Activated naive CD4-positive, alpha-beta T cell treated with anti-CD3 and anti-CD28 coated beads, Interleukin-2, amount 10 ng/mL, durations not matched to agents 7 days and 5 days (primary cell): Measurements from ENCODE around the gene TAF15.

Source experiments
- CTCF ChIA-PET: fragments of 350-600 bp; sonication (Branson Sonifier 250); formaldehyde crosslinking; loops from one replicate; lab custom pipeline; 2021; ENCODE audit warnings: antibody characterized with exemption; lab: Charles Lee
- DNase-seq: peaks from one replicate; pipeline ENCODE4 v3.0.0-alpha.2; 2020
- H3K27ac Mint-ChIP-seq: one replicate; pipeline ENCODE4 v1.8.0; 2021; ENCODE audit warnings: mild to moderate bottlenecking, moderate library complexity, mixed read lengths
- H3K27me3 Mint-ChIP-seq: one replicate; pipeline ENCODE4 v1.8.0; 2021; ENCODE audit warnings: mild to moderate bottlenecking, mixed read lengths
- H3K36me3 Mint-ChIP-seq: one replicate; pipeline ENCODE4 v1.8.0; 2021; ENCODE audit warnings: mixed read lengths
- H3K4me1 Mint-ChIP-seq: one replicate; pipeline ENCODE4 v1.8.0; 2021; ENCODE audit warnings: mixed read lengths
- H3K4me3 Mint-ChIP-seq: one replicate; pipeline ENCODE4 v1.8.0; 2021; ENCODE audit warnings: mild to moderate bottlenecking, moderate library complexity, mixed read lengths
- H3K9me3 Mint-ChIP-seq: one replicate; pipeline ENCODE4 v1.8.0; 2021; ENCODE audit warnings: mixed read lengths

The TAF15 gene

DNA sequence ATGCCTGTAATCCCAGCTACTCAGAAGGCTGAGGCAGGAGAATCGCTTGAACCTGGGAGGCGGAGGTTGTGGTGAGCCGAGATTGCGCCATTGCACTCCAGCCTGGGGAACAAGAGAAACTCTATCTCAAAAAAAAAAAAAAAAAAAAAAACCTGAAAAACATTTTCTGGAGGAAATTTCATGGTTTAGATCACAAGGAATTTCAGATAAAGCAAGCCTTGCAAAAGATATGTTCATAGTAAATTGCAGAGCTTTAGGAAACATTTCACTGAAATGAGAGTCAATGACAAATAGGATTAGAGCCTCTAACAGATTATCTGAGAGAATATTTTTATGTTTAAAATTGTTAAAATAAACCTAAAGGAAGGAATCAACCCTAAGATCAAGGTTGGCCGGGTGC, 3.2 kb downstream of the TAF15 start:
- H3K27me3 Mint-ChIP-seq, result no peaks in the 10 kb centered on the region
- peaks cover 63% of the 10 kb centered on the region for H3K4me1 Mint-ChIP-seq
- CTCF ChIA-PET, result interaction anchor here (1.3 to 11.7 kb wide), 2 partner anchors 34 to 45 kb away, joined by 3 to 219 read pairs; no protein-coding TSS in a partner anchor
- H3K36me3 Mint-ChIP-seq, result peaks cover 29% of the 10 kb centered on the region
- DNase-seq, result no peak
- H3K4me3 Mint-ChIP-seq, result no peak overlapping the region
- H3K9me3 Mint-ChIP-seq, result no peaks in the 10 kb centered on the region
- H3K27ac Mint-ChIP-seq, result no peak overlapping the region

DNA sequence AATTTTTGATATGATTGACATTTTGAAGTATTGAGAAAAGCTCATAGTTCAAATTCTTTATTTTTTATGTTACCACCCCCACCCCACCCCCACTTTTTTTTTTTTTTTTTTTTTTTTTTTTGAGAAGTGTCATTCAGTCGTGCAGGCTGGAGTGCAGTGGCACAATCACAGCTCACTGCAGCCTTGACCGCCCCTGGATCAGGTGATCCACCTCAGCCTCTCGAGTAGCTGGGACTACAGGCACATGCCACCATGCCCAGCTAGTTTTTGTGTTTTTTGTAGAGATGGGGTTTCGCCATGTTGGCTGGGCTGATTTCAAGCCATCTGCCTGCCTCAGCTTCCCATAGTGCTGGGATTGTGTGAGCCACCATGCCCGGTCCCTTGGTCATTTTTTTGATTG, 7.4 kb downstream of the TAF15 start:
- no peak overlapping the region for H3K27ac Mint-ChIP-seq
- DNase-seq, result no peak
- H3K9me3 Mint-ChIP-seq, result no peaks in the 10 kb centered on the region
- no peaks in the 10 kb centered on the region for H3K27me3 Mint-ChIP-seq
- H3K36me3 Mint-ChIP-seq, result peaks cover 42% of the 10 kb centered on the region
- no peak overlapping the region for H3K4me3 Mint-ChIP-seq
- H3K4me1 Mint-ChIP-seq, result peaks cover 45% of the 10 kb centered on the region
- CTCF ChIA-PET, result interaction anchor here (0.6 to 3.1 kb wide), 3 partner anchors 49 to 127 kb away, joined by 3 to 17 read pairs (median 3); partner anchors contain the start of gene LYZL6

DNA sequence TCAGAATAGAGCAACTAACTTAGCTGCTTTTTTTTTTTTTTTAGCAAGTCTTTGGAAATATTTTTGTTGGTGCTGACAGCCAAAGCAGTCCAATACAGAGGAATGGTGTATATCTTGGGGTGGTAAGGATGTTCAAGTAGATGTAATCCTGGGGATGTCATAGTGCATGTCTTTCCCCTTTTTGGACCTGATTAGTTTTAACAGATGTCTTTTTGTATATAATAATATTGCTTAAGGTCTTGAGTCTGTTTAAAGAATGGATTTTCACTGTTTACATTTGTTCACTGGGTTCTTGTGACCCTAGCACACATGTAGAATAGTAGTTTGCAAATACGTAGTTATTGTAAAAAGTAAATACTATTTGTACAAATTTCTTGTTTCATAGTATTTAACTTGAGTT, 7.9 kb downstream of the TAF15 start:
- peaks cover 40% of the 10 kb centered on the region for H3K4me1 Mint-ChIP-seq
- no peak for DNase-seq
- peaks cover 43% of the 10 kb centered on the region for H3K36me3 Mint-ChIP-seq
- H3K27ac Mint-ChIP-seq, result no peak overlapping the region
- CTCF ChIA-PET, result interaction anchor here (0.6 to 3.1 kb wide), 3 partner anchors 50 to 126 kb away, joined by 3 to 17 read pairs (median 3); partner anchors contain the start of gene LYZL6
- no peaks in the 10 kb centered on the region for H3K27me3 Mint-ChIP-seq
- H3K9me3 Mint-ChIP-seq, result no peaks in the 10 kb centered on the region
- H3K4me3 Mint-ChIP-seq, result no peak overlapping the region

DNA sequence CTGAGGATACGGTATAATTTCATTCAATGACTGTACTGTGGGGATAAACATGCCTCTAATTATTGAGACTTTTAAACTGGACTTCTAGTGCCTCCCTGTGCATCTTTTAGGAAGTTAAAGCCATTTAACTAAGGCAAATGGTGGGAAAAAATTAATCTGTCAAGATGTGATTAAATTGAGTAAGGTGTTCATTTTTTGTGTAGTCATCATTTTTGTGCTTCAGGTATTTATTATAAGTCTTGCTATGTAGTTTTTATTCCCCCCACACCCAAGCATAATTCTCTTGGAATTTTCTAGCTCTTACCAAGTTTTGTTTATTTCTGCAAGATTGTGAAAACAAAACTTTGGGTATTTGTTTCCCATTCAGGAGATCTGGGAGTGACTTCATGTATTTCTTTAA, 10.2 kb downstream of the TAF15 start:
- CTCF ChIA-PET, result interaction anchor here (0.5 to 1.4 kb wide), 4 partner anchors 11 to 56 kb away, joined by 3 to 8 read pairs (median 4); partner anchors contain the start of gene TAF15
- no peak overlapping the region for H3K27ac Mint-ChIP-seq
- peaks cover 32% of the 10 kb centered on the region for H3K4me1 Mint-ChIP-seq
- H3K36me3 Mint-ChIP-seq, result peaks cover 50% of the 10 kb centered on the region
- no peaks in the 10 kb centered on the region for H3K27me3 Mint-ChIP-seq
- H3K4me3 Mint-ChIP-seq, result no peak overlapping the region
- no peak for DNase-seq
- H3K9me3 Mint-ChIP-seq, result no peaks in the 10 kb centered on the region

DNA sequence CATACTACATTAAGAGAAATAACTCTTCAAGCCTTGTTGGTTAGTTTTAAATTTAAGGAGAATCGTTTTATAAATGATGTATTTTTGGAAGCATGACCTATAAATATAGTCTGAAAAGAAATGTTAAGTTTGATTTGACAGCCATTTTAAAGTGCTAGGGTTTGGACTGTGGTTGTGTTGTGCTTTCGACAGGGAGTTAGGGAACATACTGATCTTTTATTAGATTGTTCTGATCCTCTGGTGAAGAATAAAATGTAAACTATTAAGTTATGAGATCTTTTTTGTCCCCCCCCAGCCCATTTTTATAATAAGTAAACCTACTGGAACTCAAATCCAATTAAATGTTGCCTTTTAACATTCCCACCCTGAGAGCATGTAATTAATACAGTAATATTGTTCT, 12.0 kb downstream of the TAF15 start:
- Mint-ChIP-seq H3K9me3 (no peaks in the 10 kb centered on the region), H3K4me1 (peaks cover 19% of the 10 kb centered on the region), H3K27me3 (no peaks in the 10 kb centered on the region), H3K27ac (no peak overlapping the region), H3K4me3 (no peak overlapping the region), H3K36me3 (peaks cover 59% of the 10 kb centered on the region)
- DNase-seq, result no peak
- CTCF ChIA-PET, result no interaction called here

DNA sequence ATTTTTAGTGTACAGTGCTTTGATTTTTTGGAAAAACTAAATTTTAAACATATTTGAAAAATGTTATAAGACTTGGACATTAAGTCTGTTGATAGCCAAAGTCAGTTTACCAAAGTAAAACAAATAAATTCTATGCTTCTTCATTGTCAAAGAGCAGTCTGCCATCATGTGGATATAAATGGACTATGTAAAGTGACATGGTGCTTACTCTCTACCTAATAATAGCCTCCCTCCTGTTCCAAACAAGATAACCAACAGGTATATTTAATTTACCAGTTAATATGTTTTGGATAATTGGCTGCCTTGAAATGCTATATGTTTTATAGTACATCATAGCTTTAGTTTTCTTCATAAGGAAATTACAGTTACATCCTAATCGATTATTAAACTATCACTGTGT, 15.9 kb downstream of the TAF15 start:
- no peak for DNase-seq
- peak overlapping the region; percentile 30 for H3K27ac Mint-ChIP-seq
- H3K4me3 Mint-ChIP-seq, result no peak overlapping the region
- H3K27me3 Mint-ChIP-seq, result no peaks in the 10 kb centered on the region
- H3K36me3 Mint-ChIP-seq, result peaks cover 59% of the 10 kb centered on the region
- peaks cover 6% of the 10 kb centered on the region for H3K4me1 Mint-ChIP-seq
- no peaks in the 10 kb centered on the region for H3K9me3 Mint-ChIP-seq
- CTCF ChIA-PET, result no interaction called here

DNA sequence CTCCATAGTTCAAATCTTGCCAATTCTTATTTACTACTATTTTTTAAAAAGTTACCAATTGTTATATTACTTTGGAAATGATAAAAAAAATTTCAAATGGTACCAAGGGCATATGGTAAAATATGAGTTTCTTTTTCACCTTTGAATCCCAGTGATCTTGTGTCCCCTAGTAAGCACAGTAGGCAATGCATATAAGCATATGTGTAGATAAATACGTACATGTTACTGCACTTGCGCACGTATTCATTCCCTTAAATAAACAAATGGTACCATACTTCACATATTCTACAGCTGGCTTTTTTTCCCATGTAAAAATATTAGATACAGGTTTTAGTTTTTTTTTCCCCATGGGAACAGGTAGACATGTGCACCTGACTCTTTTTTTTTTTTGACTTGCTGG, 31.8 kb downstream of the TAF15 start:
- Mint-ChIP-seq H3K27ac (no peak overlapping the region), H3K36me3 (peaks cover 51% of the 10 kb centered on the region)

DNA sequence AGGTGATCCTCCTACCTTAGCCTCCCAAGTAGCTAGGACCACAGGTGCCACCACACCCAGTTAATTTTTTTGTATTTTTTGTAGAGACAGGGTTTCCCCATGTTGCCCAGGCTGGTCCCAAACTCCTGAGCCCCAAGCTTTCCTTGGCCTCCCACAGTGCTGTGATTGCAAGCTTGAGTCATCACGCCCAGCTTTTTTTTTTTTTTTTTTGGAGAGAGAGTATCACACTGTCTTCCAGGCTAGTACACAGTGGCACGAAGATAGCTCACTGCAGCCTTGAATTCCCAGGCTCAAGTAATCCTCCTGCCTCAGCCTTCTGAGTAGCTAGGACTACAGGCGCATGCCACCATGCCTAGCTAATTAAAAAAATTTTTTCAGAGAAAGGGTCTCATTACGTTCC, 32.2 kb downstream of the TAF15 start:
- peaks cover 47% of the 10 kb centered on the region for H3K36me3 Mint-ChIP-seq
- CTCF ChIA-PET, result interaction anchor here (0.6 to 1.9 kb wide), 4 partner anchors 7 to 749 kb away, joined by 3 to 5 read pairs (median 4); no protein-coding TSS in a partner anchor
- H3K4me3 Mint-ChIP-seq, result no peak overlapping the region
- no peak for DNase-seq
- no peaks in the 10 kb centered on the region for H3K9me3 Mint-ChIP-seq
- peaks cover 5% of the 10 kb centered on the region for H3K4me1 Mint-ChIP-seq
- H3K27ac Mint-ChIP-seq, result no peak overlapping the region
- no peaks in the 10 kb centered on the region for H3K27me3 Mint-ChIP-seq

More for the DNA sequence above, 31.8 kb downstream of the TAF15 start:
- DNase-seq, result no peak
- Mint-ChIP-seq H3K4me3 (no peak overlapping the region), H3K27me3 (no peaks in the 10 kb centered on the region), H3K9me3 (no peaks in the 10 kb centered on the region), H3K4me1 (peaks cover 5% of the 10 kb centered on the region)
- CTCF ChIA-PET, result interaction anchor here (0.6 to 1.9 kb wide), 4 partner anchors 8 to 750 kb away, joined by 3 to 5 read pairs (median 4); no protein-coding TSS in a partner anchor

DNA sequence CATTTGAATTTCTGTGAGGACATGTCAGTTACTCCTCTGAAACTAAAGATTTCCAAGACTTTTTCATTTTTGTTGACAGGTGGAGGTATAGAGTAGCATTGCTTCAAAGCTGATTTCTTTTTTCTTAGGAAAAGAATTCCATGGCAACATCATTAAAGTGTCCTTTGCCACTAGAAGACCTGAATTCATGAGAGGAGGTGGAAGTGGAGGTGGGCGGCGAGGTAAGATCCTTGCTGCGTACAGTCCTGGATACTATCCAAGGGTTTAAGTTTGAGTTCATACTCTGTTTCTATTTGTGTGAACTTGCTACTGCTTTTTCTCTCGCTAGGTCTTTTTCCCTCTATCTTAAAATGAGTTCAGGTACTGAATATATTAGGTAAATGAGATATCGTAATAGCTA, 33.0 kb downstream of the TAF15 start:
- Mint-ChIP-seq H3K27me3 (no peaks in the 10 kb centered on the region), H3K9me3 (no peaks in the 10 kb centered on the region), H3K27ac (no peak overlapping the region), H3K4me3 (no peak overlapping the region), H3K4me1 (peaks cover 5% of the 10 kb centered on the region), H3K36me3 (peaks cover 41% of the 10 kb centered on the region)
- no peak for DNase-seq
- CTCF ChIA-PET, result interaction anchor here (1.9 kb wide), 1 partner anchor 127 kb away, joined by 4 read pairs; no protein-coding TSS in a partner anchor

DNA sequence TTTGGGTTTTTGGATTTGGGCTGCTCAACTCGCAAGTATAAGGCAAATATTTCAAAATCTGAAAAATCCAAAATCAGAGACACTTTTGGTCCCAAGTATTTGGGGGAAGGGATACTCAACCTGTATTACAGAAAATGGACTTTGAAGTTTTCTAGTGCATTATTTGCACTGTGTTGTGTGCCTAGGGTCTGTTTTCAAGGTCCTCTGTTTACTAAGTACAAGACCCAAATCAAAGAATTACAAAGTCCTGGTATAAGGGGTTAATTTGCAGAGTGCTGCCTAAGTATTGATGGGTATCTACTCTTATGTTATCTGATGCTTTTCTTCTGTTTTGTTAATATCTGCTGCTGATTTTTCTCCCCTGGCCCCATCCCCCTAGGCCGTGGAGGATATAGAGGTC, 34.4 kb downstream of the TAF15 start:
- Mint-ChIP-seq H3K9me3 (no peaks in the 10 kb centered on the region), H3K36me3 (peaks cover 44% of the 10 kb centered on the region), H3K4me3 (no peak overlapping the region), H3K4me1 (peaks cover 2% of the 10 kb centered on the region), H3K27me3 (no peaks in the 10 kb centered on the region), H3K27ac (no peak overlapping the region)
- DNase-seq, result no peak
- CTCF ChIA-PET, result no interaction called here

DNA sequence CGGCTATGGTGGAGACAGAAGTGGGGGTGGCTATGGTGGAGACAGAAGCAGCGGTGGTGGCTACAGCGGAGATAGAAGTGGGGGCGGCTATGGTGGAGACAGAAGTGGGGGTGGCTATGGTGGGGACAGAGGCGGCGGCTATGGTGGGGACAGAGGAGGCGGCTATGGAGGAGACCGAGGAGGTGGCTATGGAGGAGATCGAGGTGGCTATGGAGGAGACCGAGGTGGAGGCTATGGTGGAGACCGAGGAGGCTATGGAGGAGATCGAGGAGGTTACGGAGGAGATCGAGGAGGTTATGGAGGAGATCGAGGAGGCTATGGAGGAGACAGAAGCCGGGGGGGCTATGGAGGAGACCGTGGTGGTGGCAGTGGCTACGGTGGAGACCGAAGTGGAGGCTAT, 35.3 kb downstream of the TAF15 start:
- H3K27ac Mint-ChIP-seq, result no peak overlapping the region
- peaks cover 48% of the 10 kb centered on the region for H3K36me3 Mint-ChIP-seq
- CTCF ChIA-PET, result no interaction called here
- no peak for DNase-seq
- H3K9me3 Mint-ChIP-seq, result no peaks in the 10 kb centered on the region
- H3K4me3 Mint-ChIP-seq, result no peak overlapping the region
- H3K4me1 Mint-ChIP-seq, result peaks cover 3% of the 10 kb centered on the region
- H3K27me3 Mint-ChIP-seq, result no peaks in the 10 kb centered on the region

DNA sequence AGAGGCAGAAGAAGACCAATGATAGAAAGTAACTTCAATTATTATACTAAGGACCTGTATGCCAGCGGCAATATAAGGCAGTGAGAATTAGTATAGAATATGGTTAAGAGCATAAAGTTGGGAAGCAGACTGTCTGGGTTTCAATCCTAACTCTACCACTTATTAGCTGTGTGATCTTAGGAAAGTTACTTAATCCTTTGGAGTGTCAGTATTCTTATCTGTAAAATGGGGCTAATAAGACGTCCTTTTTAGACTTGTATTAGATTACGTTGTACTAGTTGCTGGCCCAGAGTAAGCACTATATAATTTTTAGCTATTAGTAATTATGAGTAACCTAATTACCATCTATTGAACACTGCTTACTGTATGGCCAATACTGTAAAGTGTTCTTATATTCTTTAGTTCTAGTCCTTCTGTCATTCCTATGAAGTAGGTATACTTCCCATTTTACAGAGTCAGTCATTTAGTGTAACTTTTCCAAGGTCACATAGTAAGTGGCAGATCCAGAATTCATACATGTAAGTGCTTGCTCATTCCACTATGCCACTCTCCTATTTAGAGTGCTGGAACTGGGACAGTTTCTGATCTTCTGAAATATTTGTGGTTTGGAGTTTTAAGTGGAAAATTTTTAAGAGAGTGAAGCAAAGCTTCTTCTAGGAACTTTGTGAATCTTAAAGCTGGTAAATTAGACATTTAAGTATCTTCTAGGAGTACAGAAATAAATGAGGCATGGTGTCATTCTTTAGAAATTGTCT, 36.9 kb downstream of the TAF15 start:
- Mint-ChIP-seq H3K4me1 (peaks cover 6% of the 10 kb centered on the region), H3K36me3 (peaks cover 50% of the 10 kb centered on the region), H3K4me3 (no peak overlapping the region), H3K27ac (no peak overlapping the region), H3K9me3 (no peaks in the 10 kb centered on the region), H3K27me3 (no peaks in the 10 kb centered on the region)
- CTCF ChIA-PET, result interaction anchor here (1.0 to 1.2 kb wide), 2 partner anchors 9 to 34 kb away, joined by 3 read pairs; no protein-coding TSS in a partner anchor
- DNase-seq, result no peak

DNA sequence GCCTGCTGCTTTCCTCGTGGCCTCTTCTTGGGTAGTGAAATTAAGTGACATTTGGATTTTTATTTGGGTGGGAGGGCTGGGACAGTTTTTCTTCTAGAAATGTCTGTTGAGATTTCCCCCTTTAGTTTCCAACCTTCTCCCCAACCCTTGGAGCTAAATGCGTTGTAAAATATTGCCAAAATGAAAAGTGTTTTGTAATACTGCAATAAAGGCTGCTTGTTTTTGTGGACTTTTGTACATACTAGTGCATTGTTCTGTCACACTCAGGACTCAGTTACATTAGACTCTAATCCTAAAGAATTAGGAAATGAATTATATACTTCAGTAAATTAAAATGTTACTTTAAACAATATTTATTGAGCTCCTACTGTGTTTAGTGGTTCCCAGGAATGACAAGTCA, 37.7 kb downstream of the TAF15 start:
- Mint-ChIP-seq H3K27ac (no peak overlapping the region), H3K4me3 (no peak overlapping the region), H3K9me3 (no peaks in the 10 kb centered on the region), H3K27me3 (no peaks in the 10 kb centered on the region), H3K4me1 (peaks cover 6% of the 10 kb centered on the region), H3K36me3 (peaks cover 51% of the 10 kb centered on the region)
- DNase-seq, result no peak
- CTCF ChIA-PET, result interaction anchor here (1.0 to 1.2 kb wide), 2 partner anchors 35 to 127 kb away, joined by 3 read pairs; no protein-coding TSS in a partner anchor

DNA sequence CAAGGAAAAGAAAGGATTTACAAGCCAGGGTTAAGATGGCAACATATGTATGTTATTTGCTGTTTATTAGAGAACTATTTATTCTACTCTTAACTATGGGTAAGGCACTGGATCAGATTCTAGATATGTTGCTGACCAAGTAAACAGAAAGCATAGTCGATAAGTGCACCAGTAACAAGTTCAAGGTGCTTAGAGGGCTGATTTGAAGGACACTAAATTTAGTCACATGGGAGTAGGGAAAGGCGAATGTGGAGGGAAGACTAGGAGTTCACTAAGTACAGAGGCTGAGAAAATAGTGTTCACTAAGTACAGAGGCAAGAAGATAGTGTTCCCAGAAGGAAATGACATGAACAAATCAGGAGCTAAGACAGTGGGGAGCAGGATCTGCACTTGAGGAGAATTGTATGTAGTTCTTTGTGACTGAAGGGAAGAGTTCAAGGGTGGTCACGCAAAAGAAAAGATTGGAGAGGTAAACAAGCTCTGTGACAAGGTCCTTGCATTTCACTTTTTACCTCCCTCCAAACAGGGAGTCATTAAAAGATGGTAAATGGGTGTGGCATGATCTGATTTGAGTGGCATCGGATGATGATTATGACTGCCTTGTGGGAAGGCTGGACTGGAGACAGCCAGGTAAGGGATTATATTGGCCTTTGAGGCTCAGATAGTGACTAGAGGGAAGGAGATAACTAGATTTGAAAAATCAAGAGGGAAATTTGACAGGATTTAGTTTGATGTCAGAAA, 38.5 kb downstream of the TAF15 start:
- no peaks in the 10 kb centered on the region for H3K9me3 Mint-ChIP-seq
- CTCF ChIA-PET, result interaction anchor here (0.8 to 1.8 kb wide), 7 partner anchors 46 to 299 kb away, joined by 3 to 5 read pairs (median 3); partner anchors contain the start of gene LYZL6
- peaks cover 50% of the 10 kb centered on the region for H3K36me3 Mint-ChIP-seq
- peak overlapping the region; percentile 1 for H3K27ac Mint-ChIP-seq
- DNase-seq, result no peak
- no peak overlapping the region for H3K4me3 Mint-ChIP-seq
- no peaks in the 10 kb centered on the region for H3K27me3 Mint-ChIP-seq
- peaks cover 6% of the 10 kb centered on the region for H3K4me1 Mint-ChIP-seq
